Measurements from ENCODE around the gene EPHA2.
"Not testable (repeated sequence)": the region's sequence is repeated elsewhere in the genome, so short reads cannot be mapped to it uniquely, and the experiment has no call there.

Gene EPHA2

DNA sequence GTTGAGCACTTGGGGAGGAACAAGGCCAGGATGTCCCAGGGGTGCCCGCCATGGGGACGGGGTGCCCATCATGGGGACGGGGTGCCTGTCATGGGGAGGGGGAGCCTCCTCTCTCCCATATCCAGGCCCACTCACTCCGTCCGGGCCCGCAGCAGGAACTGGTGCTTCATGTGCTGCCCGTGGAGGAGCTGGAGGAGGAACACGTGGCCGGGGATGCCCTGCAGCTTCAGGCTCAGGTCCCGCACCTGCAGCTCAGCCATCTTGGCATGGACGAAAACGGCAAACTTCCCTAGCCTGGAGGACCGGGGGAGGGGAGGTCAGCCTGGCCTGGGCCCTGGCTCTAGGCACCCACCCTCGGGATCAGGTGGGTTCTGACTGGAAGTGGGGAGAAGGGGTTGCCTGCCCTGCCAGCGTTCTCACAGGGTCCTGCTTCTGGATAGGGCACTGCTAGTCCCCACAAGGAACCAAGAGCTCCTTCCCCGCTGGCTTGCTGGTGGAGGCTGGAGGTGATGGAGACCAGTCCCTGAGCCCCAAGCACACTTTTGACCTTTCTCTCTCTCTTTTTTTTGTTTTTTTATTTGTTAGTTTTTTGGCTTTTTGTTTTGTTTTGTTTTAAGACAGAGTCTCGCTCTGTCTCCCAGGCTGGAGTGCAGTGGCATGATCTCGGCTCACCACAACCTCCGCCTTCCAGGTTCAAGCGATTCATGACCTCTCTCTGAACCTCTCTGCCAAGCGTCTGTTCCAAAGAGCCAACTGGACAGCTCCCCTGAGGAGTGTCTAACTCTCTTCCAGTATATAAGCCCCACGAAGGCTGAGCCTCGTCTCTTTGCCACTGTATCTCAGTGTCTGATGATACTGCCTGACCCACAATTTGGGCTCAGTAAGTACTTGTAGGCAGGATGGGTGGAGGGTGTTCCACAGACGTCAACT, 46.7 kb upstream of the EPHA2 start:
- DNase-seq (ENCODE audit: low spot score) = no peak
- POLR2A ChIA-PET (ENCODE audit: low non-redundant PET) = no interaction called here
- TF ChIP-seq, protein P1, sequence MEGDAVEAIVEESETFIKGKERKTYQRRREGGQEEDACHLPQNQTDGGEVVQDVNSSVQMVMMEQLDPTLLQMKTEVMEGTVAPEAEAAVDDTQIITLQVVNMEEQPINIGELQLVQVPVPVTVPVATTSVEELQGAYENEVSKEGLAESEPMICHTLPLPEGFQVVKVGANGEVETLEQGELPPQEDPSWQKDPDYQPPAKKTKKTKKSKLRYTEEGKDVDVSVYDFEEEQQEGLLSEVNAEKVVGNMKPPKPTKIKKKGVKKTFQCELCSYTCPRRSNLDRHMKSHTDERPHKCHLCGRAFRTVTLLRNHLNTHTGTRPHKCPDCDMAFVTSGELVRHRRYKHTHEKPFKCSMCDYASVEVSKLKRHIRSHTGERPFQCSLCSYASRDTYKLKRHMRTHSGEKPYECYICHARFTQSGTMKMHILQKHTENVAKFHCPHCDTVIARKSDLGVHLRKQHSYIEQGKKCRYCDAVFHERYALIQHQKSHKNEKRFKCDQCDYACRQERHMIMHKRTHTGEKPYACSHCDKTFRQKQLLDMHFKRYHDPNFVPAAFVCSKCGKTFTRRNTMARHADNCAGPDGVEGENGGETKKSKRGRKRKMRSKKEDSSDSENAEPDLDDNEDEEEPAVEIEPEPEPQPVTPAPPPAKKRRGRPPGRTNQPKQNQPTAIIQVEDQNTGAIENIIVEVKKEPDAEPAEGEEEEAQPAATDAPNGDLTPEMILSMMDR (conservative IDR thresholded peaks at IDR 0.05; ENCODE audit: low read depth) = no peak
- CTCF ChIA-PET = interaction anchor here (0.7 kb wide), 1 partner anchor 34 kb away, joined by 3 read pairs; no protein-coding TSS in a partner anchor
- peak overlapping the region; percentile 2; the same call in 1 of the 2 replicates for H3K27ac ChIP-seq

DNA sequence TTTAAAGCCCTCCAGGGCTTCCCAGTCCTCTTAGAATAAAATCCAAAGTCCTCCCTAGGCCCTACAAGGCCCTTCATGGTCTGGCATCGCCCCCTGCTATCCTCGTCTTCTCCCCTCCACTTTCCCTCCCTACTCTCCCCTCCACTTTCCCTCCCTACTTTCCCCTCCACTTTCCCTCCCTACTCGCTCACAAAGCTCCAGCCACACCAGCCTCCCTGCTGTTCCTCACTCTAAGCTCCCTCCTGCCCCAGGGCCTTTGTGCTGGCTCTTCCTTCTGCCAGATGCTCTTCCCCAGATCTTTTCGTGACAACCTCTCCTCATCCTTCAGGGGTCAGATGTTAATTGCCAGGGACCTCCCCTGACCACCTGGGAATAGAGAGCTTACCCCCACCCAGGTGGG, 43.8 kb upstream of the EPHA2 start:
- CTCF ChIA-PET = interaction anchor here (0.7 kb wide), 1 partner anchor 23 kb away, joined by 4 read pairs; no protein-coding TSS in a partner anchor
- no peak for DNase-seq (ENCODE audit: low spot score)
- TF ChIP-seq, protein P1 (conservative IDR thresholded peaks at IDR 0.05; ENCODE audit: low read depth) = no peak
- peak overlapping the region; percentile 44 for H3K27ac ChIP-seq
- POLR2A ChIA-PET (ENCODE audit: low non-redundant PET) = no interaction called here

- DNase-seq (ENCODE audit: low spot score) = no peak
These were observed 43.3 kb upstream of the EPHA2 start for GRCh38 chr1:16199157-16199501.

DNA sequence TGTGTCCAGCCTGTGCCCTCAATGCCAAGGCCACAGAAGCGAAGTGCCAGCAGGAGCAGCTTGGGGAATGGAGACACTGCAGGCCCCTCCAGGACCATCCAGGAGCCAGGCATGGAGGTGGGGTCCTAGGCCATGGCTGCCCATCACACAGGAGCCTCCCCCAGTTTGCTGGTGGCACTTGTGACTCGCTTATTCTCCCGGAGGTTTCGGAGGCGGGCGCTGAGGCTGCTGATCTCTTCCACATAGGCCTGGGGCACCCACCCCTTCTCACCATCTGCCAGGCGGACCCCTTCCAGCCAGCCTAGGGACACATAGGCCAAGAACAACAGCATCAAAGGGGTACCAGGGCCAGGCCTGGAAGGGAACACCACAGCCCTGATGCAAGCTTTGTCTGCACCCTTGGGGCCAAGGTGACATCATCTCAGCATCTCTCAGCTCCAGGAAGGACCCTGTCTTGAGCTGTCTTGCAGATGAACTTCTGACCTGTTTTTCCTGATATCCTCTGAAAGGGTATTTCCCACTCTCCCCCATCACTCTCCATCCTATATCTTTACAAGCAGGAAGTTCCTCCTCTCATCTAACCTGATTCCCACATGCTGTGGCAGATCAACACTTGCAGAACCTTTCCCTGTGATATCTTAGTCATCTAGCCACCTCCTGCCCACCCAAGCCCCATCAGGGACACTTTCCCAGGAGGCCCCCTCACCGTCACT, 42.7 kb upstream of the EPHA2 start:
- H3K27ac ChIP-seq = peak overlapping the region; percentile 44
- DNase-seq (ENCODE audit: low spot score) = no peak
- ChIA-PET POLR2A (ENCODE audit: low non-redundant PET) (no interaction called here), CTCF (interaction anchor here (1.5 kb wide), 1 partner anchor 120 kb away, joined by 4 read pairs; no protein-coding TSS in a partner anchor)
- TF ChIP-seq, protein P1 (conservative IDR thresholded peaks at IDR 0.05; ENCODE audit: low read depth) = no peak

More at GRCh38 chr1:16199157-16199501, 43.3 kb upstream of the EPHA2 start:
- TF ChIP-seq, protein P1 (conservative IDR thresholded peaks at IDR 0.05; ENCODE audit: low read depth) = no peak
- ChIA-PET CTCF (no interaction called here), POLR2A (ENCODE audit: low non-redundant PET) (no interaction called here)
- peak overlapping the region; percentile 44 for H3K27ac ChIP-seq

DNA sequence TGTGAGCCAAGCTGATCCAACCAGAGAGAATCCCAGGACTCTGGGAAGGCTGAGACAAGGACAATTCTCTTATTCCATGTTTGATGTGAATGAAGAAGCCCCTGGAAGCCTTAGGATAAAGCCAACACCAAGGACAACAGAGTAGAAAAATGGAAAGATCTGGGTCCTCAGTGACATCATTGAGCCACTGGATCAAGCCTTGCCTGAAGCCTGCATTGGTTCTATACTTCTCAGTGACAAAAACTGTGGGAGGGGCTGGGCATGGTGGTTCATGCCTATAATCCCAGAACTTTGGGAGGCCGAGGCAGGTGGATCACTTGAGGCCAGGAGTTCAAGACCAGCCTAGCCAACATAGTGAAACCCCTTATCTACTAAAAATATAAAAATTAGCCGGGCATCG, 41.0 kb upstream of the EPHA2 start:
- CTCF ChIA-PET = interaction anchor here (1.5 kb wide), 1 partner anchor 118 kb away, joined by 4 read pairs; no protein-coding TSS in a partner anchor
- POLR2A ChIA-PET (ENCODE audit: low non-redundant PET) = no interaction called here
- no peak for DNase-seq (ENCODE audit: low spot score)
- TF ChIP-seq, protein P1 (conservative IDR thresholded peaks at IDR 0.05; ENCODE audit: low read depth) = no peak
- H3K27ac ChIP-seq = no peak overlapping the region

DNA sequence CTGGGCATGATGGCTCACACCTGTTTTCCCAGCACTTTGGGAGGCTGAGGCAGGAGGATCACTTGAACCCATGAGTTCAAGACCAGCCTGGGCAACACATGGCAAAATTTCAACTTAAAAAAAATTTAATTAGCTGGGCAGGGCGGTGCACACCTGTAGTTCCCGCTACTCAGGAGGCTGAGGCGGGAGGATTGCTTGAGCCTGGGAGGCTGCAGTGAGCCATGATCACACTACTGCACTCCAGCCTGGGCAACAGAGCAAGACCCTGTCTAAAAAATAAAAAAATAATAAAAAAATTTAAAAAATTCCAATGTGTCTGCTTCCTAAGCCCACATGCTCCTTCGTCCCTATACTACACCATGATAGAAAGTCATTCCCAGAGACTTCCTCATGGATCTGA, 40.3 kb upstream of the EPHA2 start:
- CTCF ChIA-PET = interaction anchor here (0.6 kb wide), 1 partner anchor 222 kb away, joined by 3 read pairs; no protein-coding TSS in a partner anchor
- H3K27ac ChIP-seq; POLR2A ChIA-PET (ENCODE audit: low non-redundant PET); DNase-seq (ENCODE audit: low spot score): not testable (repeated sequence)
